Measurements from ENCODE around the gene METTL26.
A peak's percentile ranks its signal among the peaks of the same experiment; 100 is the strongest.

The METTL26 gene

DNA sequence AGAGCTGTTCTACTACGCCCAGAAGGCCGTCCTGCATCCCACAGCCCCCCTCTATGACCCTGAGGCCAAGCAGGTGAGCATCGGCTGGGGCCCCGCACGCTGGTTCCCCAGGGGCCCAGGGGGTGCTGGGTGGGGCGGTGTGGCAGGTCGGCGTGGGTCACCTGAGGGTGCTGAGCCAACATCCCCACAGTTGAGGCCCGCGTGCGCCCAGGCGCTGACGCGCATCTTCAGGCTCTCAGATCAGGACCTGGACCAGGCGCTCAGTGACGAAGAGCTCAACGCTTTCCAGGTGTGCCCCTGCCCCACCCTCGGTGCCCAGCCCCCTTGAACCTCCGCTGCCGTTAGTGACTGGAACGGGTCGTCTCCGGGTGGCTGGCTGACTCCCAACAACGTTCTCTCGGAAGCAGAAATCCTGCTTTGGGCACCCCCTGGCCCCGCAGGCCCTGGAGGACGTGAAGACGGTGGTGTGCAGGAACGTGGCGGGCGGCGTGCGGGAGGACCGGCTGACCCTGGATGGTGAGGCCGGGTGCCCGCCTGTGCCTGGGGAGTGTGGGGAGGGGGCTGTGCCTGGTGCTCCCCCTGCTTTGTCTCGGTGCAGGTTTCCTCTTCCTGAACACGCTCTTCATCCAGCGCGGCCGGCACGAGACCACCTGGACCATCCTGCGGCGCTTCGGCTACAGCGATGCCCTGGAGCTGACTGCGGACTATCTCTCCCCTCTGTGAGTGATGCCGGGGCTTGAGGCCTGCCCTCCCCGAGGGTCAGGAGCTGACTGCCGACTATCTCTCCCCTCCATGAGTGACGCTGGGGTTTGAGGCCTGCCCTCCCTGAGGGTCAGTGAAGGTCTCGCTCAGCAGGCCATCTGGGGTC, 34.6 kb upstream of the METTL26 start:
- no peaks in the 10 kb centered on the region for H3K27me3 ChIP-seq (ENCODE audit: insufficient read depth, poor library complexity, severe bottlenecking)
- TF ChIP-seq, protein P1, sequence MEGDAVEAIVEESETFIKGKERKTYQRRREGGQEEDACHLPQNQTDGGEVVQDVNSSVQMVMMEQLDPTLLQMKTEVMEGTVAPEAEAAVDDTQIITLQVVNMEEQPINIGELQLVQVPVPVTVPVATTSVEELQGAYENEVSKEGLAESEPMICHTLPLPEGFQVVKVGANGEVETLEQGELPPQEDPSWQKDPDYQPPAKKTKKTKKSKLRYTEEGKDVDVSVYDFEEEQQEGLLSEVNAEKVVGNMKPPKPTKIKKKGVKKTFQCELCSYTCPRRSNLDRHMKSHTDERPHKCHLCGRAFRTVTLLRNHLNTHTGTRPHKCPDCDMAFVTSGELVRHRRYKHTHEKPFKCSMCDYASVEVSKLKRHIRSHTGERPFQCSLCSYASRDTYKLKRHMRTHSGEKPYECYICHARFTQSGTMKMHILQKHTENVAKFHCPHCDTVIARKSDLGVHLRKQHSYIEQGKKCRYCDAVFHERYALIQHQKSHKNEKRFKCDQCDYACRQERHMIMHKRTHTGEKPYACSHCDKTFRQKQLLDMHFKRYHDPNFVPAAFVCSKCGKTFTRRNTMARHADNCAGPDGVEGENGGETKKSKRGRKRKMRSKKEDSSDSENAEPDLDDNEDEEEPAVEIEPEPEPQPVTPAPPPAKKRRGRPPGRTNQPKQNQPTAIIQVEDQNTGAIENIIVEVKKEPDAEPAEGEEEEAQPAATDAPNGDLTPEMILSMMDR (IDR thresholded peaks at IDR 0.05; ENCODE audit: insufficient read depth, low read length), result no peak
- TF ChIP-seq POLR2AphosphoS5 (IDR thresholded peaks at IDR 0.05; ENCODE audit: low read depth), result no peak
- TF ChIP-seq SPI1 (IDR thresholded peaks at IDR 0.05; ENCODE audit: borderline replicate concordance, low read depth), result no peak
- no peak for TF ChIP-seq GABPA (IDR thresholded peaks at IDR 0.05; ENCODE audit: low read depth)
- TF ChIP-seq, protein P2, sequence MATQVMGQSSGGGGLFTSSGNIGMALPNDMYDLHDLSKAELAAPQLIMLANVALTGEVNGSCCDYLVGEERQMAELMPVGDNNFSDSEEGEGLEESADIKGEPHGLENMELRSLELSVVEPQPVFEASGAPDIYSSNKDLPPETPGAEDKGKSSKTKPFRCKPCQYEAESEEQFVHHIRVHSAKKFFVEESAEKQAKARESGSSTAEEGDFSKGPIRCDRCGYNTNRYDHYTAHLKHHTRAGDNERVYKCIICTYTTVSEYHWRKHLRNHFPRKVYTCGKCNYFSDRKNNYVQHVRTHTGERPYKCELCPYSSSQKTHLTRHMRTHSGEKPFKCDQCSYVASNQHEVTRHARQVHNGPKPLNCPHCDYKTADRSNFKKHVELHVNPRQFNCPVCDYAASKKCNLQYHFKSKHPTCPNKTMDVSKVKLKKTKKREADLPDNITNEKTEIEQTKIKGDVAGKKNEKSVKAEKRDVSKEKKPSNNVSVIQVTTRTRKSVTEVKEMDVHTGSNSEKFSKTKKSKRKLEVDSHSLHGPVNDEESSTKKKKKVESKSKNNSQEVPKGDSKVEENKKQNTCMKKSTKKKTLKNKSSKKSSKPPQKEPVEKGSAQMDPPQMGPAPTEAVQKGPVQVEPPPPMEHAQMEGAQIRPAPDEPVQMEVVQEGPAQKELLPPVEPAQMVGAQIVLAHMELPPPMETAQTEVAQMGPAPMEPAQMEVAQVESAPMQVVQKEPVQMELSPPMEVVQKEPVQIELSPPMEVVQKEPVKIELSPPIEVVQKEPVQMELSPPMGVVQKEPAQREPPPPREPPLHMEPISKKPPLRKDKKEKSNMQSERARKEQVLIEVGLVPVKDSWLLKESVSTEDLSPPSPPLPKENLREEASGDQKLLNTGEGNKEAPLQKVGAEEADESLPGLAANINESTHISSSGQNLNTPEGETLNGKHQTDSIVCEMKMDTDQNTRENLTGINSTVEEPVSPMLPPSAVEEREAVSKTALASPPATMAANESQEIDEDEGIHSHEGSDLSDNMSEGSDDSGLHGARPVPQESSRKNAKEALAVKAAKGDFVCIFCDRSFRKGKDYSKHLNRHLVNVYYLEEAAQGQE (IDR thresholded peaks at IDR 0.05; ENCODE audit: insufficient replicate concordance, low read depth), result no peak
- H3K4me3 ChIP-seq (replicated peaks; ENCODE audit: insufficient read depth, low read length), result no peak overlapping the region
- DNase-seq (ENCODE audit: low read depth in 1 of 2, low spot score in 1 of 2), result no peak
- no peak overlapping the region for H3K27ac ChIP-seq (replicated peaks)

DNA sequence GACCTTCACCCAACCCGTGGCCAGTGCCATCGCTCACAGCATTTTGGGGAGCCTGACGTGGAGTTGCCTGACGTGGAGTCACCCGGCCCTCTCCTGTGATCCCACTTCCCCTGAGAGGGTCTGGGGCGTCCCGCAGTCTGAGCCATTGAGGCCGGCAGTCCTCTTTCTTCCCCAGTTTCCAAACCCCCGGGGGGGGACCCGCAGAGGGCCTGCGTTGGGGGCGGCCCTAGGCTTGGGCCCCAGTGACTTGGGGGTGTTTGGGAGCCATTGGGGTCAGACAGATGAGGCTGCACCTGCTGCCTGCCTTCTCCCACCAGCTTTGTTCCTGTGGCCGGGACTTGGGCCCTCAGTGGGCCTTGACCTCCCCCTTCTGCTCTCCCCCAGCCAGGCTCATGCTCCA, 33.6 kb upstream of the METTL26 start:
- DNase-seq (ENCODE audit: low read depth in 1 of 2, low spot score in 1 of 2), result no peak
- Histone ChIP-seq H3K27ac (replicated peaks) (no peak overlapping the region), H3K27me3 (ENCODE audit: insufficient read depth, poor library complexity, severe bottlenecking) (no peaks in the 10 kb centered on the region), H3K4me3 (replicated peaks; ENCODE audit: insufficient read depth, low read length) (no peak overlapping the region; the same call in 1 of the 2 replicates)
- TF ChIP-seq, protein P2 (IDR thresholded peaks at IDR 0.05; ENCODE audit: insufficient replicate concordance, low read depth), result no peak
- TF ChIP-seq GABPA (IDR thresholded peaks at IDR 0.05; ENCODE audit: low read depth) (no peak), SPI1 (IDR thresholded peaks at IDR 0.05; ENCODE audit: borderline replicate concordance, low read depth) (no peak), POLR2AphosphoS5 (IDR thresholded peaks at IDR 0.05; ENCODE audit: low read depth) (no peak)
- TF ChIP-seq, protein P1 (IDR thresholded peaks at IDR 0.05; ENCODE audit: insufficient read depth, low read length), result no peak

DNA sequence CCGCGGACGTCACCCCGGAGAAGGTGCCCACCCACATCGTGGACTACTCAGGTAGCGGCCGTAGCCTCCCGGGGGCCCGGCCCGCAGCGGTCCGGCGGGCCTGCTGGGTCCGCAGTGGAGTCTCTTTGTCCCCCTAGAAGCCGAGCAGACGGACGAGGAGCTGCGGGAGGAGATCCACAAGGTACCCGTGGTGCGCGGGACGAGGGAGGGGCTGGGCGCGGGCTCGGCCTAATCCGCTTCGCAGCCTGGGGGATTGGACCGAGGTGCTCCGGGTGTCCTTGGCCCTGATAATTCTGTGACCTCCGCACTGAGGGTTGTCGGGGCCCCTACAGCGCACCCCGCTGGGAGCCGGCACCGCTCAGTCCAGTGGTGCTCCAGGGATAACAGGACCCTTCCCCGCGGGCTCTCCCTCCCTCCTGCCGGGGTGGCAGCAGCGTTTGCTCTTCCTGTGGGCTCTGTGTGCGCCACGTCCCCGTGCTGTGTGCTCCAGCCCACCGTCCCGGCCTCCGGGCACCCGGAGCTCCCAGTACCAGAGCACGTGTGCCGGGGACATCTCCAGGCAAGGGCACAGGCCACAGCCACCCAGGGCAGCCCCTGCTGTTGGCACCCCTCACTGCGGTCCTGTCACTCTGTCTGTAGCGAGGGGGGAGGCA, 32.5 kb upstream of the METTL26 start:
- no peak for DNase-seq (ENCODE audit: low read depth in 1 of 2, low spot score in 1 of 2)
- TF ChIP-seq GABPA (IDR thresholded peaks at IDR 0.05; ENCODE audit: low read depth) (no peak), SPI1 (IDR thresholded peaks at IDR 0.05; ENCODE audit: borderline replicate concordance, low read depth) (no peak), POLR2AphosphoS5 (IDR thresholded peaks at IDR 0.05; ENCODE audit: low read depth) (no peak)
- TF ChIP-seq, protein P2 (IDR thresholded peaks at IDR 0.05; ENCODE audit: insufficient replicate concordance, low read depth), result no peak
- TF ChIP-seq, protein P1 (IDR thresholded peaks at IDR 0.05; ENCODE audit: insufficient read depth, low read length), result no peak
- peak overlapping the region; percentile 76 for H3K27ac ChIP-seq (replicated peaks)

More for the DNA sequence above, 32.5 kb upstream of the METTL26 start:
- H3K4me3 ChIP-seq (replicated peaks; ENCODE audit: insufficient read depth, low read length), result peak overlapping the region; percentile 97
- no peaks in the 10 kb centered on the region for H3K27me3 ChIP-seq (ENCODE audit: insufficient read depth, poor library complexity, severe bottlenecking)
